GM19193 (cell line): ENCODE results near the gene PARN.

ENCODE experiments used
- POLR2A ChIP-seq: IDR thresholded peaks from 4 replicates; pipeline ENCODE4 v1.6.1; 2011; ENCODE audit not compliant: insufficient read depth, insufficient read length; ENCODE audit errors: extremely low read depth

The PARN gene

DNA sequence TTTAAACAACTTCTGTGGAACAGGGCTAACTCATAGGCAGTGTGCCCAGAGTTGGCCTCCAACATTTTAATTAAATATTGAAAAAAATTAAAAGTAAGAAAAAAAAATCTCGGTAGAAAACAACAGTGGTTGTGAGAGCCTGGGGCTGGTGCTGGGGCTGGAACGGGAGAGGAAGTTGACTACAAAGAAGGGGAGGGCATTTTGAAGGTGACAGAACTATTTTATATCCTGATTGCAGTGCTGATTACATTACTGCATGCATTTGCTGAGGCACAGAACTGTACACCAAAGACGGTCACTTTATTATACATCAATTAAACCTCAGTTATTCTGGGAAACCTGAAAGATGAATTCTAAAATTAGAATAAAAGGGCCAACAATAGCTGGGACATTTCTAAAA is 142.5 kb downstream of the PARN start:
- no peak for TF ChIP-seq POLR2A

DNA sequence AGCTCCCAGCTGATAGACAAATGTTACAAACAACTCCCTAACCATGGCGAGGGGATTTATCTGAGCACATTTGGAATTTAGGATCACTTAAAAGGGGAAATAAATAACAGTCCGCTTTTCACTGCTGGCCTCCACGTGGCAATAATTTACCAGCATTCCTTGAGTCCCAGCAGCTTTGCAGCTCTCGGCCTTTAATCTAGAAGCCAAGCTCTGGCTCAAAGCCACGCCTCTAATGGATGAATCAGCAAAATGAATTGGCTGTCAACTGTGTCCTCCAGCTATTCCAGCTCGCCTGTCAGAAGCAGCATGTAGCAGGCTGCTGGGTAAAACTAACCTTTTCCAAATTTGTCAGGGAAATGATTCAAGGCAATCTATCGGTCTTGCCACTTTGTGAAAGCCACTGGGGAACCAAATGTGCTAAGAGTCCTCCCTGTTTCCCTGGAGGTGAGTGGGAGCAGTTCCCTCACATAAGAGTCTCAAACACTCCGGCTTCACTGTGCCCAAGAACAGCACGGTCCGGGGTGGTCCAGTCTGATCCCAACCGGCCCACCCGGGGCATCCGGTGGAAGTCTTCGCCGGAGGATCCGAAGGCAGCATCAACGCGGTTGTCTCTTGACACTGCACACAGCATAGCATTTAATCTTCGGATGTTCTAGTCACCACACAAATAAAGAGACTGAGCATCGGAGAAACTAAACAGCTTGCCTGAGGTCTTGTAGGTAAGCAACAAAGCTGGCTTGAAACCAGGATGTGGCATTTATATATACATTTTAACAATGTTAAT is 143.3 kb downstream of the PARN start:
- no peak for TF ChIP-seq POLR2A

DNA sequence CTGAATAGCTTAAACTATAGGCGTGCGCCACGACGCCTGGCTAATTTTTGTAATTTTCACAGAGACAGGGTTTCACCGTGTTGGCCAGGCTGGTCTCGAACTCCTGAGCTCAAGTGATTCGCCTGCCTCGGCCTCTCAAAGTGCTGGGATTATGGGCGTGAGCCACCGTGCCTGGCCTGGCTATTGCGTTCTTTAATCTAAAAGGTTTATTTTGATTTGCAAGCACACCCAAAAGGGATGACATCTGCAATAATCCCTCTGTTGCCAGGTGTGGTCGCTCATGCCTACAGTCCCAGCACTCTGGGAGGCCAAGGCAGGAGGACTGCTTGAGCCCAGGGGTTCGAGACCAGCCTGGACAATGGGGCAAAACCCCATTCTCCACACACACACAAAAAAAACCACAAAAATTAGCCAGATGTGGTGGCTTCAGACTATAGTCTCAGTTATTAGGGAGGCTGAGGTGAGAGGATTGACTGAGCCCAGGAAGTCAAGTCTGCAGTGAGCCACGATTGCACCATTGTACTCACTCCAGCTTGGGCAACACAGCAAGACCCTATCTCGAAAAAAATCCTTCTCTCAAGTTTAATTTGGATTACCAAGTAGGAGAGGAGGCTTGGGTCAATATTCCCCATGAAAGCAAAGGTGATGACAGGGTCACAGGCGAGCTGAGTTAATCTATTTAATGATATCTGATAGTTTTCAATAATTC is 144.1 kb downstream of the PARN start:
- no peak for TF ChIP-seq POLR2A

DNA sequence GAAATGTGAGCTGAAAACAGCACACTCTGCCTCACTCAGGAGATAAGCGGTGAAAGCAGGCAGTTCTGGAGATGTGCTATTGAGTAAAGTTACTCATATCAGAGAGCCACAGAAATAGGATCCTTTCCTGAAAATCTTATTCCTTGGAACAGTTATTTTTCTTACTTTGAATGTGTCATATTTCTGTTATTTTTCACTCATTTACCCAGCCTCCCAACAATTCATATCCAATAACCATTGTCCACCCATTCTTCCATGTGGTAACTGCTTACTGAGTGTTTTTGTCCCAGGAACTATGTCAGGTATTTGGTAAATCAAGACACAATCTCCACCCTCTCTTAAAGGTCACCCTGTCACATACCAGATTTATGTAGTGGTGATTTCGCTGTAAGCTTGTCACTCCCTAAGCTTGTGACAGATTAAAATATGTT is 144.9 kb downstream of the PARN start:
- no peak for TF ChIP-seq POLR2A

DNA sequence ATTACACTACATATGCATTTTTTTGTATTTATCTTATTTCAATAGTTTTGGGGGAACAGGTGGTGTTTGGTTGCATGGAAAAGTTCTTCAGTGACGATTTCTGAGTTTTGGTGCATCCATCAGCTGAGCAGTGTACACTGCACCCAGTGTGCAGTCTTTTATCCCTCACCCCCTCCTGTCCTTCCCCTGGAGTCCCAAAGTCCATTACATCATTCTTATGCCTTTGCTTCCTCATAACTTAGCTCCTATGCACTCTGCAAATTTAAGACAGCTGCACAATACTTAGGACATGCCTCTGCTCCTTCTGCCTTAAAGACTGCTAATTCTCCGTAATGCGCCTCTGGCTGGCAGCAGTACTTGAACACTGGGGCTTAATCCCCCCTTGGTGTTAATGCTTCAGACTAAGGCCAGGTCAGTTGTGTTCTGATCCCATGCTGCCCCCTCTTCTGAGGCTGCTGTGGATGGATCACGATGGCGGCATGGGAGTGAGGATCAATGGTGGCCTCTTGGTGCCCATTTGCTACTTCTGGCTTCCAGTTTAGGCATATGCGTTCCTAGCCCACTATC is 146.2 kb downstream of the PARN start:
- no peak for TF ChIP-seq POLR2A

DNA sequence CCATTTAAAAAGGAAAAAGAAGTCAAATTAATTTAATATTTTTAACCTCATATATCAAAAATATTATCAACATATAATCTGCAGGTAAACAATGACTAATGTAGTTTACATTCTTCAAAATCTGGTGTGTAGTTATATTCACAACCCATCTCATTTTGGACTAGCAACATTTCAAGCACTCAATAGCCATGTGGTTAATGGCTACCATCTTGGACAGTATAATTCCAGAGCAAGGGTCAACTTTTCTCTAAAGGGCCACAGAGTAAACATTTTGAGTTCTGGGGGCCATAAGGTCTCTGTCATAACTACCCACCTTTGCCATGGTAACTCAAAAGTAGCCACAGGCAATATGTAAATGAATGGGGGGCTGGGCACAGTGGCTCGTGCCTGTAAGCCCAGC is 153.9 kb downstream of the PARN start:
- TF ChIP-seq POLR2A: no peak

DNA sequence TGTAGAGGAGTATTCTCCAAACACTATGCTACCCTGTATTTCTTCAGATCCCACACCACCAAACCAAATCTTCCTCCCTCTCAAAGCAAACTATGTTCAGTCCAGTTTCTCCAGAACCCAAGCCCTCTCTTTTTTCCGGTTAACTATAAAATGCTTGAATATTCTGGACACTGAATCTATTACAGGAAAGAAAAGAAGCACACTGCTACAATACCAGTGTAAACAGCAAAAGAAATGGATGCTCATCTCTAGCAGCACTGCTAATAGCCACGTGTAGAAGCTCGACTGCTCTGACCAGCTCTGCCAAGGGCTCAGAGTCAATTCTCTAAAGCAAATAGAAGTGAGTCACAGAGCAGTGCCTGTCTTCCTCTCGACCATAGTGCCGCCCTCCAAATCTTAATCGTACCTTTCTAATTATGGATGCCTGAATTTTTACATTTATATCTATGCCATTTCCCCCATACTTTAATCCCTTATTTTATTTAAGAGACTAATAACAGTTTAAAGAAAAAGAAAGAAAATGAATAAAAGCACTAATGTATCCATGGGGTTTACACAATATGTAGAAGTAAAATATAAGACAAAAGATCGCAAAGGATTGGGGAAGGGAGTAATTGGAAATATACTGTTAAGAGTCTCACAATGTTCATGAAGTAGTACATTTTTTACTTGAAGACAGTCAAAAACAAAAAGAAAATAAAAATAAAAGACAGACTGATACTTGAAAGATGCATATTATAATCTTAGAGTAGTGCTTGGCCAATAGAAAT is 154.5 kb downstream of the PARN start:
- TF ChIP-seq POLR2A: no peak

DNA sequence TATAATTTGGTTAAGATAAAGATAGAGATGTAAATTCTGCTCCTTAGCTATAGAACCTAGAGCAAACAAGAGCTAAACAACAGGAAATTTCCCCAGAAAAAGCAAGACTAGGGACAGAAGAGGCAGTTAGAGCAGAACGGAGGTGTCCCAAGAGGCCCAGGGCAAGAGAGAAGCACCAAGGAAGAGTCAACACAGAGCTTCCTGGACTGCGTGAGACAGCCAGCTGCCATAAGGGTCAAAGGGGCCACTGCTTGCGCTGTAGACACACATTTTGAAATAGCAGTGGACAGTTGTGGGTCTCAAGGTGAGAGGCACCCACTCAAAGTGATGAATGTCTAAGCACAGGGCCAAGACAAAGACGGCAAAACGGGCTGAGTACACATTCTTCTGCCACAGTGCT is 156.6 kb downstream of the PARN start:
- TF ChIP-seq POLR2A: no peak

DNA sequence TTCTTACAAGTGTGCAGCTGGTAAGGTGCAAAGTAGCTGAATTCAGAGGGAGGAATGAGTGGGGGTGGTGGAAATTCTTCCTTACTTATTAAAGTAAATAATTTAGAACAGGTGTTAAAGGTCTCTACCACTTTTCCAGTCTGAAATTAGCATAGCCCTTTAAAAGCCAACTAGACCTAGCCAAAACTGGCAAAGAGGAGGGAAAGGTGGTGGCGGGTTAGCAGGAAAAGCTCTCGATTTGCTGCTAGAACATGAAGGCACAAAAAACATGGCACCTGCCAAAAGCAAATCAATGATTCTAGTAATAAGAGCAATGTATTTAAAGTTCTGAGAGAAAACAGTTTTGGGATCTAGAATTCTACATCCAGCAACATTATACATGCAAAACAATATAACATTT is 157.7 kb downstream of the PARN start:
- no peak for TF ChIP-seq POLR2A

DNA sequence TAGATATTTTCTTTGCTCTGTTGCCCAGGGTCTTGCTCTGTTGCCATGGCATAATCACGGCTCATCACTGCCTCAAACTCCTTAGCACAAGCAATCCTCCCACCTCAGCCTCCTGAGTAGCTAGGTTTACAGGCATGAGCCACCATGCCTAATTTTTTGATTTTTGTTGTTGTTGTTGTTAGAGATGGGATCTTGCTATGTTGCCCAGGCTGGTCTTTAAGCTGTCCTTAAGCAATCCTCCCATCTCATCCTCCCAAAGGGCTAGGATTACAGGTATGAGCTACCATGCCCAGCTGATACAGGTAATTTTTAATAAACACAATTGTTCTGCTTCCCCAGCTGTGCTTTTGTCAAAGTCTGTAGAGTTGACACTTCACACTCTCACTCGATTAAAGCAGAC is 159.3 kb downstream of the PARN start:
- no peak for TF ChIP-seq POLR2A

DNA sequence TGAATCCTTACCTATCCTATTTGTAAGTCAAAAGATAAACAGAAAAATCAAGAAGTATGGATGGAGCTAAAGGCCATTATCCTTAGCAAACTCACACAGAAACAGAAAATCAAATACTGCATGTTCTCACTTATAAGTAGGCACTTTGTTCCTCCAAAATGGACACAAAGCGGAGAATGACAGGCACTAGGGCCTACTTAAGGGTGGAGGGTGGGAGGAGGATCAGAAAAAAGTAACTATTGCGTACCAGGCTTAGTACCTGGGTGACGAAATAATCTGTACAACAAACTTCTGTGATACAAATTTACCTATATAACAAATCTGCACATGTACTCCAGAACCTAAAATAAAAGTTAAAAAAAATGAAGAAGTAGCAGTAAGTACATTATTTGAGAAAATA is 164.3 kb downstream of the PARN start:
- TF ChIP-seq POLR2A: no peak

DNA sequence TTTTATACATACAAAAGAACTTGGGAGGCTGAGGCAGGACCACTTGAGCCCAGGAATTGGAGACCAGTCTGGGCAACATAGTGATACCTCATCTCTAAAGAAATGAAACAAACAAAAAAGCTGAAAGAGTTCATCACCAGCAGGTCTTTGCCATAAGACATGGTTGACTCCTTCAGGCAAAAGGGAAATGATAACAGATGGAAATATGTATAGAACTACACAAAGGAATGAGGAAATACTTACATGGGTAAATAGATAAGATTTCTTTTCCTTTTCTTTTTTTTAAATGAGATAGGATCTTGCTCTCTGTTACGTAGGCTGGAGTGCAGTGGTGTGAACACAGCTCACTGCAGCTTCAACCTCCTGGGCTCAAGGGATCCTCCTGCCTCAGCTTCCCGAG is 165.3 kb downstream of the PARN start:
- no peak for TF ChIP-seq POLR2A

DNA sequence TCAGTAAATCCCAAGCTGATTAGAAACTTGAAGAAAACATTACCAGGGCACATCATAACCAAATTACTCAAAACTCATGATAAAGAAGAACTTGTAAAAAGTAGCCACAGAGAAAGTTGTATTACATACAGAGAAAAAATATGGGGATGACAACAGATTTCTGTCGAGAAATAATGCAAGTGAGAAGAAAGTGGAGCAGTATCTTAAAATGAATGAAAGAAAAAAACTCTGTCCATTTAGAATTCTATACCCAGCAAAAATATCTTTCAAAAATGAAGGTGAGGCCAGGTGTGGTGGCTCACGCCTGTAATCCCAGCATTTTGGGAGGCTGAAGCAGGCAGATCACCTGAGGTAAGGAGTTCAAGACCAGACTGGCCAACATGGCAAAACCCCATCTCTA is 165.9 kb downstream of the PARN start:
- TF ChIP-seq POLR2A: no peak

DNA sequence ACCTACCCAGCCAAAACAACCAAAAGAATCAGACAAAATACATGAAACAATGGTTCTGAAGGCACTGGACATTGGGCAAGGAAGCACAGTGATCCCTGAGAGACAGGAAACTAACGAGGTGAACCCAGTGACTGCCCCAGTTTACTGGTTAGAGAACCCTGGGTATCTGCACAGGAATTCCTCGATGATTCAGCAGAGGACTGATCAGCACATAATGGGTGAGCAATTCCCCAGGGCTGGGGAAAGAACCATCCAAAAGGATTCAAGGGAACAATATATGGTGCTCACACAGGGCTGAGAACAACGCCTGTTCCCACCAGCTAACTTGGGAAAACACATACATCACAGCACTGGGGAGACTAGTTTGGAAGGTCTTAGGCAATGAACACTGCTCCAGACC is 167.2 kb downstream of the PARN start:
- no peak for TF ChIP-seq POLR2A

DNA sequence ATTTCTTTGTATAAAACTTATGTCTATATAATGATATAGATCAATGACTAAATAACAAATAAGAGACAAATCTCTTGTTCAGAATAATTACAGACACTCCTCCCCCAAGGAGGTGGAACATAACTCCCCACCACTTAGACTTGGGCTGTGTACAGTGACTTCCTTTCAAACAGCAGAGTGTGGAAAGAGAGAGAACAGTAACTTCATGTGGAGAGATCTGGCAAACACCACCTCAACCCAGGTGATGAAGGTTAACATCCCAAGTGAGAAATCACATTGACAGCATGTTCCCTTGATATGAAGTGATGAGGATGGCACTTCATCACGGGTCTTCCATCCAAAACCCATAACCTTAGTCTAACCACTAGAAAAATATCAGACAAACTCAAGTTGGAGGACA is 169.3 kb downstream of the PARN start:
- TF ChIP-seq POLR2A: no peak
